Mucosa of descending colon (tissue), 3 donors: ENCODE data around the gene KCNS3. TPM values are rescaled to one million over a fixed set of nuclear protein-coding genes. Genes with fewer than 3 reads are reported as not detected.
A peak's percentile ranks its signal among the peaks of the same experiment; 100 is the strongest.

Experiments
- ATAC-seq: fragments of 200-7000 bp; cut with Tn5 transposase; one replicate; pipeline ENCODE4 v1.9.1; 2020; ENCODE audit warnings: mild to moderate bottlenecking, moderate library complexity
- DNase-seq, 3 donors: peaks; one replicate each; pipeline ENCODE4 v3.0.0-alpha.2; 2020
- H3K36me3 ChIP-seq: fragments of 200-600 bp; one replicate; pipeline ENCODE4 v1.8.0; 2021; ENCODE audit warnings: low read depth, mild to moderate bottlenecking
- H3K4me1 ChIP-seq: fragments of 200-600 bp; one replicate; pipeline ENCODE4 v1.8.0; 2021; ENCODE audit warnings: low read depth, mild to moderate bottlenecking
- H3K4me3 ChIP-seq: fragments of 200-600 bp; one replicate; pipeline ENCODE4 v1.8.0; 2021; ENCODE audit warnings: mild to moderate bottlenecking
- H3K9me3 ChIP-seq: fragments of 200-600 bp; one replicate; pipeline ENCODE4 v1.8.0; 2021; ENCODE audit warnings: mild to moderate bottlenecking
- CTCF ChIP-seq: fragments of 200-600 bp; IDR thresholded peaks from one replicate; pipeline ENCODE4 v1.8.0; 2022; ENCODE audit warnings: antibody characterized with exemption, mild to moderate bottlenecking
- intact Hi-C, 2 donors: fragments of 100-400 bp; cut with DNase I in 1 of 2; cut with micrococcal nuclease in 1 of 2; formaldehyde crosslinking; loops; one replicate each; pipeline versions ENCODE4 v1.11.0 to v1.11.1; 2022; cut with DNase I, micrococcal nuclease
- total RNA-seq, 3 donors: library from RNA; stranded (reverse); fragmentation: NEBNext Ultra II Directional in 2 of 3; extraction: Animal tissue kit (Norgen Biotek cat#: 25700) in 2 of 3; gene quantifications; one replicate each; pipeline versions ENCODE4 v1.2.1 to v1.2.4, GENCODE V29; 2021 to 2023
- donor health status: DM: no; HTN: no; CAD: no; lungs with moderate emphysema.
- donor health status: DM: no; HTN: no; CAD: no.
- donor health status: DM: no; HTN: yes; CAD: no.

The KCNS3 gene
- total RNA-seq, 3 donors from 2014 or later = 4.9 to 21.6 (median 16.8) TPM

GRCh38 chr2:17975401-17975800 lies 96.9 kb downstream of the KCNS3 start:
- TF ChIP-seq CTCF = no peak
- ATAC-seq = no peak
- intact Hi-C loops = no loop called here

GRCh38 chr2:17976871-17977746 lies 98.6 kb downstream of the KCNS3 start:
- Histone ChIP-seq H3K4me1 (no peaks in the 10 kb centered on the region), H3K4me3 (no peak overlapping the region), H3K9me3 (no peaks in the 10 kb centered on the region), H3K36me3 (no peaks in the 10 kb centered on the region)
- DNase-seq = peak in 1 of 3 donors; percentile 9
- TF ChIP-seq CTCF = no peak
- ATAC-seq = peak; percentile 67
- intact Hi-C loops = no loop called here

More at GRCh38 chr2:17975401-17975800, 96.9 kb downstream of the KCNS3 start:
- no peaks in the 10 kb centered on the region for H3K9me3 ChIP-seq
- no peak overlapping the region for H3K4me3 ChIP-seq
- H3K4me1 ChIP-seq = no peaks in the 10 kb centered on the region
- DNase-seq = no peak
- H3K36me3 ChIP-seq = no peaks in the 10 kb centered on the region

GRCh38 chr2:17979707-17980106 lies 101.2 kb downstream of the KCNS3 start:
- no peaks in the 10 kb centered on the region for H3K4me1 ChIP-seq
- H3K9me3 ChIP-seq = no peaks in the 10 kb centered on the region
- no peak overlapping the region for H3K4me3 ChIP-seq
- DNase-seq (no peak), ATAC-seq (no peak)
- intact Hi-C loops = no loop called here
- no peaks in the 10 kb centered on the region for H3K36me3 ChIP-seq
- no peak for TF ChIP-seq CTCF

- Histone ChIP-seq H3K36me3 (no peaks in the 10 kb centered on the region), H3K4me1 (no peaks in the 10 kb centered on the region), H3K9me3 (no peaks in the 10 kb centered on the region), H3K4me3 (no peak overlapping the region)
- DNase-seq (no peak), ATAC-seq (no peak)
- no peak for TF ChIP-seq CTCF
- intact Hi-C loops = no loop called here
Observed at GRCh38 chr2:17981936-17982335, 103.5 kb downstream of the KCNS3 start.

Other genes starting within 250 kb of the KCNS3 start
- 10 to 100 TPM; 18.1 to 24.8 (median 22.9) TPM for gene SMC6, start 124.9 kb upstream of the KCNS3 start, total RNA-seq
- gene GEN1, start 124.5 kb upstream of the KCNS3 start, total RNA-seq = 10 to 100 TPM; 12.9 to 31.4 (median 20.1) TPM
- not detected for gene MSGN1, start 62.2 kb upstream of the KCNS3 start, total RNA-seq